ENCODE results near the gene TAS2R20. TPM values are rescaled to one million over a fixed set of nuclear protein-coding genes. Genes with fewer than 3 reads are reported as not detected.

TAS2R20 gene
- total RNA-seq, 4 donors from 2014 or later: 0.34 to 1.4 (median 0.66) TPM

- no peak overlapping the region for H3K4me3 ChIP-seq (ENCODE audit: low read depth, poor library complexity, severe bottlenecking)
- DNase-seq (ENCODE audit: low spot score in 2 of 2): no peak
- 34 to 39% methylated on average over 2 of the region's 2 CpGs for WGBS, 2 donors
- intact Hi-C loops (cut with DNase I; ENCODE audit: low total_unique reads): no loop called here
- TF ChIP-seq POLR2A (IDR thresholded peaks at IDR 0.05): no peak
Measured at GRCh38 chr12:10967409-10967808, 30.7 kb downstream of the TAS2R20 start.

- DNase-seq (ENCODE audit: low spot score in 2 of 2): no peak
- no peak for TF ChIP-seq CTCF (IDR thresholded peaks at IDR 0.05)
- TF ChIP-seq POLR2A (IDR thresholded peaks at IDR 0.05): no peak
- H3K4me3 ChIP-seq (ENCODE audit: low read depth, poor library complexity, severe bottlenecking): no peak overlapping the region
- intact Hi-C loops (cut with DNase I; ENCODE audit: low total_unique reads): no loop called here
Measured at GRCh38 chr12:10966314-10966713, 31.8 kb downstream of the TAS2R20 start.

- intact Hi-C loops (cut with DNase I; ENCODE audit: low total_unique reads): no loop called here
- H3K4me3 ChIP-seq (ENCODE audit: low read depth, poor library complexity, severe bottlenecking): no peak overlapping the region
- TF ChIP-seq CTCF (IDR thresholded peaks at IDR 0.05) (no peak), POLR2A (IDR thresholded peaks at IDR 0.05) (no peak)
- DNase-seq (ENCODE audit: low spot score in 2 of 2): no peak
- WGBS, 2 donors: 70% methylated on average over 1 of the region's 1 CpG
Measured at GRCh38 chr12:10965476-10965875, 32.6 kb downstream of the TAS2R20 start.

- 69 to 70% methylated on average over 4 of the region's 4 CpGs for WGBS, 2 donors
- H3K4me3 ChIP-seq (ENCODE audit: low read depth, poor library complexity, severe bottlenecking): no peak overlapping the region
- DNase-seq (ENCODE audit: low spot score in 2 of 2): no peak
- no peak for TF ChIP-seq POLR2A (IDR thresholded peaks at IDR 0.05)
- no peak for TF ChIP-seq CTCF (IDR thresholded peaks at IDR 0.05)
- intact Hi-C loops (cut with DNase I; ENCODE audit: low total_unique reads): no loop called here
Measured at GRCh38 chr12:10960211-10960610, 37.9 kb downstream of the TAS2R20 start.

- no peak overlapping the region for H3K4me3 ChIP-seq (ENCODE audit: low read depth, poor library complexity, severe bottlenecking)
- TF ChIP-seq CTCF (IDR thresholded peaks at IDR 0.05): no peak
- no peak for TF ChIP-seq POLR2A (IDR thresholded peaks at IDR 0.05)
- no peak for DNase-seq (ENCODE audit: low spot score in 2 of 2)
- intact Hi-C loops (cut with DNase I; ENCODE audit: low total_unique reads): no loop called here
- 73 to 83% methylated on average over 2 of the region's 2 CpGs for WGBS, 2 donors
Measured at GRCh38 chr12:10959804-10960203, 38.3 kb downstream of the TAS2R20 start.

- intact Hi-C loops (cut with DNase I; ENCODE audit: low total_unique reads): no loop called here
- no peak for TF ChIP-seq CTCF (IDR thresholded peaks at IDR 0.05)
- TF ChIP-seq POLR2A (IDR thresholded peaks at IDR 0.05): no peak
- no peak for DNase-seq (ENCODE audit: low spot score in 2 of 2)
- no peak overlapping the region for H3K4me3 ChIP-seq (ENCODE audit: low read depth, poor library complexity, severe bottlenecking)
Measured at GRCh38 chr12:10957741-10958140, 40.4 kb downstream of the TAS2R20 start.
